Measurements from ENCODE around the gene PSMC1.

DNA sequence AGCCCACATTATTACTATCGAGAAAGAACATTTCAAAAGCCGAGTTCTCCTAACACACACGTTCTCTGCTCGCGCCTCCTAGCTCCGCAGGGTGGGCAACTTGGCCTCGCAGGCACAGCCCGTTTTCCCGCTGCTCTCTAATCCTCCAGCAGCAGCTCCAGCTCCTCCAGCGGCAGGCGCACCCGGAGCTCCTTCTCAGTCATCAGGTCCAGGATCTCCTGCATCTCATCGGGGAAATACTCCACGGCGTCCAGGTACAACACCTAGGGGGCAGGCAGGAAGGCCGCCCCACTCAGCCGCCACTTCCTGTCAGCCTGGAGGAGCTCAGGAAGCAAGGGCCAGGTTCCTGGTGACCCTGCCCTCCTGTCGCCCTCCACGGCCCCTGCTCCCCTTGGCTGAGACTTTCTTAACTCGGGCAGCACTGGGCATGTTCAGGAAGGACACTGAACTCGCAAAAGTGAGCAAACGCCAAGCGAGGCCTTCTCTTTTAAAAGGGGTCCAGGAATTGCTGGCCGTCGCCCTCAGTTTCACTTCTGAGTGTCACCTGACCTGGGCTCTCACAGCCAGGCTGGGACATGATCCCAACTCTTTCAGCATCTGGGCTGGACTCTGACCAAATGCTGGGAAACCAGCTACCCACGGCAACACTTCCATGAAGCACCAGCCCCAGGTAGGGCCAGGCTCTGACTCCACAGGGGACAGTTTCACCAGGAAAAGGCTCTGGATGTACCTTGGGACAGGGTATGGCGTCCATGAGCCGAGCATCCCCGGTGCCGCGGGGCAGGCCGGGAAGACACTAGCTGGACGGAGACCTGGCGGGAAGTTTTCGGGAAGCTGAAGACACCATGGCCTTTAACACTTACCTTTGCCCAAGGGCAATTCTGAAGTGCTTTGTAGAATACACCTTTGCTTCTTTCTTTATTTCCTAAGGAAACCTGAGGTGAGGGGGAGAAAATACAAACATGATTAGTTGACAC lies 22.1 kb downstream of the PSMC1 start:
- TF ChIP-seq EZH2phosphoT487 (IDR thresholded peaks at IDR 0.05; ENCODE audit: insufficient read depth, low read depth) (no peak), EZH2 (IDR thresholded peaks at IDR 0.05; ENCODE audit: insufficient read depth, poor library complexity, severe bottlenecking) (no peak)

Measured in GM23248 (cell line).